WTC11 (cell line): ENCODE results near the gene CBY1. TPM values are rescaled to one million over a fixed set of nuclear protein-coding genes. Genes with fewer than 3 reads are reported as not detected.
A peak's percentile ranks its signal among the peaks of the same experiment; 100 is the strongest.

Experiments used
- ATF1 ChIP-seq: sonication (generic); formaldehyde crosslinking; IDR thresholded peaks from 2 replicates; pipeline ENCODE4 v1.8.1; 2023; ENCODE audit warnings: mild to moderate bottlenecking, moderate library complexity, missing genetic modification reagents
- CREM ChIP-seq: sonication (generic); formaldehyde crosslinking; IDR thresholded peaks from 2 replicates; pipeline ENCODE4 v1.8.1; 2022; ENCODE audit warnings: mild to moderate bottlenecking, missing genetic modification reagents, moderate library complexity
- ELF4 ChIP-seq: sonication (generic); formaldehyde crosslinking; IDR thresholded peaks from 2 replicates; pipeline ENCODE4 v1.8.1; 2022; ENCODE audit warnings: low read depth, mild to moderate bottlenecking, moderate library complexity, missing genetic modification reagents
- EMX1 ChIP-seq: fragments of 250-450 bp; sonication (Bioruptor Pico); IDR thresholded peaks from 2 replicates; pipeline ENCODE4 v1.8.0; 2021; ENCODE audit warnings: mild to moderate bottlenecking
- ESRRA ChIP-seq: sonication (generic); formaldehyde crosslinking; IDR thresholded peaks from 2 replicates; pipeline ENCODE4 v1.8.1; 2022; ENCODE audit warnings: mild to moderate bottlenecking, missing genetic modification reagents, borderline replicate concordance
- ETV6 ChIP-seq: sonication (generic); formaldehyde crosslinking; IDR thresholded peaks from 2 replicates; pipeline ENCODE4 v1.8.1; 2022; ENCODE audit warnings: mild to moderate bottlenecking, missing genetic modification reagents
- FOXJ3 ChIP-seq: sonication (generic); formaldehyde crosslinking; IDR thresholded peaks from 2 replicates; pipeline ENCODE4 v1.9.0; 2021; ENCODE audit warnings: missing genetic modification reagents, mild to moderate bottlenecking, borderline replicate concordance
- FOXP1 ChIP-seq: sonication (generic); formaldehyde crosslinking; IDR thresholded peaks from 2 replicates; pipeline ENCODE4 v1.8.0; 2022; ENCODE audit warnings: missing genetic modification reagents, mild to moderate bottlenecking, moderate library complexity, borderline replicate concordance
- GRHL2 ChIP-seq: fragments of 250-450 bp; sonication (Bioruptor Pico); IDR thresholded peaks from 2 replicates; pipeline ENCODE4 v1.8.0; 2022; ENCODE audit warnings: mild to moderate bottlenecking, moderate library complexity; ENCODE audit not compliant: insufficient replicate concordance, severe bottlenecking
- GTF2I ChIP-seq: fragments of 250-450 bp; sonication (Bioruptor Pico); conservative IDR thresholded peaks from 2 replicates; pipeline ENCODE4 v1.4.0; 2021; ENCODE audit warnings: mild to moderate bottlenecking
- KAT7 ChIP-seq: sonication (generic); formaldehyde crosslinking; IDR thresholded peaks from 2 replicates; pipeline ENCODE4 v1.8.1; 2023; ENCODE audit warnings: missing genetic modification reagents, mild to moderate bottlenecking, borderline replicate concordance
- MYBL2 ChIP-seq: sonication (generic); formaldehyde crosslinking; IDR thresholded peaks from 2 replicates; pipeline ENCODE4 v1.8.1; 2023; ENCODE audit warnings: mild to moderate bottlenecking, moderate library complexity, missing genetic modification reagents
- NFYB ChIP-seq: sonication (generic); formaldehyde crosslinking; conservative IDR thresholded peaks from 2 replicates; pipeline ENCODE4 v1.8.0; 2022; ENCODE audit warnings: low read depth, missing genetic modification reagents
- NR2C2 ChIP-seq: sonication (generic); formaldehyde crosslinking; IDR thresholded peaks from 2 replicates; pipeline ENCODE4 v1.8.0; 2022; ENCODE audit warnings: mild to moderate bottlenecking, missing genetic modification reagents
- SOX15 ChIP-seq: fragments of 250-450 bp; sonication (Bioruptor Pico); IDR thresholded peaks from 2 replicates; pipeline ENCODE4 v1.9.0; 2021; ENCODE audit warnings: mild to moderate bottlenecking
- SP1 ChIP-seq: sonication (generic); formaldehyde crosslinking; conservative IDR thresholded peaks from 2 replicates; pipeline ENCODE4 v1.8.1; 2022; ENCODE audit warnings: missing genetic modification reagents
- TEAD1 ChIP-seq: sonication (generic); formaldehyde crosslinking; IDR thresholded peaks from 2 replicates; pipeline ENCODE4 v1.8.0; 2022; ENCODE audit warnings: mild to moderate bottlenecking, missing genetic modification reagents
- ZNF416 ChIP-seq: fragments of 250-450 bp; sonication (Bioruptor Pico); IDR thresholded peaks from 2 replicates; pipeline ENCODE4 v1.9.0; 2021; ENCODE audit warnings: mild to moderate bottlenecking, inconsistent platforms
- ZNF671 ChIP-seq: fragments of 250-450 bp; sonication (Bioruptor Pico); IDR thresholded peaks from 2 replicates; pipeline ENCODE4 v1.8.0; 2021; ENCODE audit warnings: mild to moderate bottlenecking
- total RNA-seq: library from RNA; stranded (reverse); gene quantifications from 3 replicates; pipeline ENCODE4 v1.2.3, GENCODE V29; 2021
- TF ChIP-seq, protein P1 (sequence below): sonication (generic); formaldehyde crosslinking; IDR thresholded peaks from 2 replicates; pipeline ENCODE4 v1.8.1; 2023; ENCODE audit warnings: mild to moderate bottlenecking, missing genetic modification reagents
- TF ChIP-seq, protein P2 (sequence below): fragments of 250-450 bp; sonication (Bioruptor Pico); IDR thresholded peaks from 2 replicates; pipeline ENCODE4 v1.9.0; 2021; ENCODE audit warnings: mild to moderate bottlenecking
- TF ChIP-seq, protein P3 (sequence below): sonication (generic); formaldehyde crosslinking; IDR thresholded peaks from 2 replicates; pipeline ENCODE4 v1.8.0; 2022; ENCODE audit warnings: mild to moderate bottlenecking, missing genetic modification reagents
- TF ChIP-seq, protein P4 (sequence below): sonication (generic); formaldehyde crosslinking; IDR thresholded peaks from 2 replicates; pipeline ENCODE4 v1.8.1; 2022; ENCODE audit warnings: low read depth, mild to moderate bottlenecking, moderate library complexity, missing genetic modification reagents, borderline replicate concordance
- TF ChIP-seq, protein P5 (sequence below): sonication (generic); formaldehyde crosslinking; IDR thresholded peaks from 2 replicates; pipeline ENCODE4 v1.8.0; 2022; ENCODE audit warnings: missing genetic modification reagents
- TF ChIP-seq, protein P6 (sequence below): sonication (generic); formaldehyde crosslinking; IDR thresholded peaks from 2 replicates; pipeline ENCODE4 v1.8.0; 2022; ENCODE audit warnings: mild to moderate bottlenecking, missing genetic modification reagents
- TF ChIP-seq, protein P7 (sequence below): sonication (generic); formaldehyde crosslinking; IDR thresholded peaks from 2 replicates; pipeline ENCODE4 v1.8.0; 2022; ENCODE audit warnings: mild to moderate bottlenecking, missing genetic modification reagents

Gene CBY1
- total RNA-seq, 1 experiment from 2014 or later, result 26.5 TPM

DNA sequence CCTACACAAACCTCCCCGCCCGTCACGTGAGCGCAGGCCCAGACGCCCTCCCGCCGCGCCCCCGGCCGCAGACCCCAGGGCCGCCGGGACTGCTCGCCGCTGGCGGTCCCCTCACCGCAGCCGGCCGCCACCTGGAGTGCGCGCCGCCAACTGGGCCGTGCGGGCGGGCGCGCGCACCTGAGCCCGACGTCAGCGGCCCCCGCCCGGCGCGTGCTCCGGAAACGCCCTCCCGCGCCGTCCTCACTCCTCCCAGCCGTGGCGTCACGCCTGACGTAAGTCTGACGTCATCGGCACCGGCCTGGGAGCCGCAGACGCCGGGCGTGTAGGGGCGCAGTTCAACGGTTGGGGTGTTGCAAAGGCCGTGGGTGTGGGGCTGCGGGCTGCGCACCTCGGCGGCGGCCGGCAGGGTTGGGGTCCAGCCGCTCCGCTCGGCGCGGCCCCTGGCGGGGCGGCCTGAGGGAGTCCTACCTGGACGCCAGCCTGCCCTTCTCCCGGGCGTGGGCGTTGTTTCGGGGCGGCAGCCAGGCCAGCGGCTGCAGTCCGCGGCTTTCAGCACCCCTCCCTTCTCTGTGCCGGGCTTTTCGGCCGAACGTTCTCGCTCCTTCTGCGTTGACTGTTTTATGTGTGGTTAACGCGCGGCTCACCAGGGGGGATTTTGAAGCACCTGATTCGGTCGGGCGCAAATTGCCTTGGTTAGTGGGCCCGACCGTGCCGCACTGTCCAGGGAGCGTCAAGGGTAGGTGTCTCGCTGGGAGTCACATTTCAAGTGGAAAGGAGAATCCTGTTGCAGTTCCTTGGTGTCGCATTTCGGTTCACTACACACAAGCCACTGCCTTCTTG is 44.6 kb downstream of the CBY1 start, which contains the start of gene JOSD1 (continued):
- TF ChIP-seq, protein P1, sequence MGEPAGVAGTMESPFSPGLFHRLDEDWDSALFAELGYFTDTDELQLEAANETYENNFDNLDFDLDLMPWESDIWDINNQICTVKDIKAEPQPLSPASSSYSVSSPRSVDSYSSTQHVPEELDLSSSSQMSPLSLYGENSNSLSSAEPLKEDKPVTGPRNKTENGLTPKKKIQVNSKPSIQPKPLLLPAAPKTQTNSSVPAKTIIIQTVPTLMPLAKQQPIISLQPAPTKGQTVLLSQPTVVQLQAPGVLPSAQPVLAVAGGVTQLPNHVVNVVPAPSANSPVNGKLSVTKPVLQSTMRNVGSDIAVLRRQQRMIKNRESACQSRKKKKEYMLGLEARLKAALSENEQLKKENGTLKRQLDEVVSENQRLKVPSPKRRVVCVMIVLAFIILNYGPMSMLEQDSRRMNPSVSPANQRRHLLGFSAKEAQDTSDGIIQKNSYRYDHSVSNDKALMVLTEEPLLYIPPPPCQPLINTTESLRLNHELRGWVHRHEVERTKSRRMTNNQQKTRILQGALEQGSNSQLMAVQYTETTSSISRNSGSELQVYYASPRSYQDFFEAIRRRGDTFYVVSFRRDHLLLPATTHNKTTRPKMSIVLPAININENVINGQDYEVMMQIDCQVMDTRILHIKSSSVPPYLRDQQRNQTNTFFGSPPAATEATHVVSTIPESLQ (CRISPR knock-in tag), result no peak
- TF ChIP-seq, protein P2, sequence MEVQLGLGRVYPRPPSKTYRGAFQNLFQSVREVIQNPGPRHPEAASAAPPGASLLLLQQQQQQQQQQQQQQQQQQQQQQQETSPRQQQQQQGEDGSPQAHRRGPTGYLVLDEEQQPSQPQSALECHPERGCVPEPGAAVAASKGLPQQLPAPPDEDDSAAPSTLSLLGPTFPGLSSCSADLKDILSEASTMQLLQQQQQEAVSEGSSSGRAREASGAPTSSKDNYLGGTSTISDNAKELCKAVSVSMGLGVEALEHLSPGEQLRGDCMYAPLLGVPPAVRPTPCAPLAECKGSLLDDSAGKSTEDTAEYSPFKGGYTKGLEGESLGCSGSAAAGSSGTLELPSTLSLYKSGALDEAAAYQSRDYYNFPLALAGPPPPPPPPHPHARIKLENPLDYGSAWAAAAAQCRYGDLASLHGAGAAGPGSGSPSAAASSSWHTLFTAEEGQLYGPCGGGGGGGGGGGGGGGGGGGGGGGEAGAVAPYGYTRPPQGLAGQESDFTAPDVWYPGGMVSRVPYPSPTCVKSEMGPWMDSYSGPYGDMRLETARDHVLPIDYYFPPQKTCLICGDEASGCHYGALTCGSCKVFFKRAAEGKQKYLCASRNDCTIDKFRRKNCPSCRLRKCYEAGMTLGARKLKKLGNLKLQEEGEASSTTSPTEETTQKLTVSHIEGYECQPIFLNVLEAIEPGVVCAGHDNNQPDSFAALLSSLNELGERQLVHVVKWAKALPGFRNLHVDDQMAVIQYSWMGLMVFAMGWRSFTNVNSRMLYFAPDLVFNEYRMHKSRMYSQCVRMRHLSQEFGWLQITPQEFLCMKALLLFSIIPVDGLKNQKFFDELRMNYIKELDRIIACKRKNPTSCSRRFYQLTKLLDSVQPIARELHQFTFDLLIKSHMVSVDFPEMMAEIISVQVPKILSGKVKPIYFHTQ (CRISPR knock-in tag), result no peak
- no peak for TF ChIP-seq SOX15 (CRISPR knock-in tag)
- TF ChIP-seq, protein P3, sequence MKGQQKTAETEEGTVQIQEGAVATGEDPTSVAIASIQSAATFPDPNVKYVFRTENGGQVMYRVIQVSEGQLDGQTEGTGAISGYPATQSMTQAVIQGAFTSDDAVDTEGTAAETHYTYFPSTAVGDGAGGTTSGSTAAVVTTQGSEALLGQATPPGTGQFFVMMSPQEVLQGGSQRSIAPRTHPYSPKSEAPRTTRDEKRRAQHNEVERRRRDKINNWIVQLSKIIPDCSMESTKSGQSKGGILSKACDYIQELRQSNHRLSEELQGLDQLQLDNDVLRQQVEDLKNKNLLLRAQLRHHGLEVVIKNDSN (CRISPR knock-in tag), result no peak; the same call in 1 of the 2 replicates
- TF ChIP-seq, protein P4, sequence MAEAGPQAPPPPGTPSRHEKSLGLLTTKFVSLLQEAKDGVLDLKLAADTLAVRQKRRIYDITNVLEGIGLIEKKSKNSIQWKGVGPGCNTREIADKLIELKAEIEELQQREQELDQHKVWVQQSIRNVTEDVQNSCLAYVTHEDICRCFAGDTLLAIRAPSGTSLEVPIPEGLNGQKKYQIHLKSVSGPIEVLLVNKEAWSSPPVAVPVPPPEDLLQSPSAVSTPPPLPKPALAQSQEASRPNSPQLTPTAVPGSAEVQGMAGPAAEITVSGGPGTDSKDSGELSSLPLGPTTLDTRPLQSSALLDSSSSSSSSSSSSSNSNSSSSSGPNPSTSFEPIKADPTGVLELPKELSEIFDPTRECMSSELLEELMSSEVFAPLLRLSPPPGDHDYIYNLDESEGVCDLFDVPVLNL (CRISPR knock-in tag), result no peak; the same call in 1 of the 2 replicates
- peak; percentile 90 for TF ChIP-seq FOXP1 (CRISPR knock-in tag)
- no peak for TF ChIP-seq FOXJ3 (CRISPR knock-in tag)
- TF ChIP-seq, protein P5, sequence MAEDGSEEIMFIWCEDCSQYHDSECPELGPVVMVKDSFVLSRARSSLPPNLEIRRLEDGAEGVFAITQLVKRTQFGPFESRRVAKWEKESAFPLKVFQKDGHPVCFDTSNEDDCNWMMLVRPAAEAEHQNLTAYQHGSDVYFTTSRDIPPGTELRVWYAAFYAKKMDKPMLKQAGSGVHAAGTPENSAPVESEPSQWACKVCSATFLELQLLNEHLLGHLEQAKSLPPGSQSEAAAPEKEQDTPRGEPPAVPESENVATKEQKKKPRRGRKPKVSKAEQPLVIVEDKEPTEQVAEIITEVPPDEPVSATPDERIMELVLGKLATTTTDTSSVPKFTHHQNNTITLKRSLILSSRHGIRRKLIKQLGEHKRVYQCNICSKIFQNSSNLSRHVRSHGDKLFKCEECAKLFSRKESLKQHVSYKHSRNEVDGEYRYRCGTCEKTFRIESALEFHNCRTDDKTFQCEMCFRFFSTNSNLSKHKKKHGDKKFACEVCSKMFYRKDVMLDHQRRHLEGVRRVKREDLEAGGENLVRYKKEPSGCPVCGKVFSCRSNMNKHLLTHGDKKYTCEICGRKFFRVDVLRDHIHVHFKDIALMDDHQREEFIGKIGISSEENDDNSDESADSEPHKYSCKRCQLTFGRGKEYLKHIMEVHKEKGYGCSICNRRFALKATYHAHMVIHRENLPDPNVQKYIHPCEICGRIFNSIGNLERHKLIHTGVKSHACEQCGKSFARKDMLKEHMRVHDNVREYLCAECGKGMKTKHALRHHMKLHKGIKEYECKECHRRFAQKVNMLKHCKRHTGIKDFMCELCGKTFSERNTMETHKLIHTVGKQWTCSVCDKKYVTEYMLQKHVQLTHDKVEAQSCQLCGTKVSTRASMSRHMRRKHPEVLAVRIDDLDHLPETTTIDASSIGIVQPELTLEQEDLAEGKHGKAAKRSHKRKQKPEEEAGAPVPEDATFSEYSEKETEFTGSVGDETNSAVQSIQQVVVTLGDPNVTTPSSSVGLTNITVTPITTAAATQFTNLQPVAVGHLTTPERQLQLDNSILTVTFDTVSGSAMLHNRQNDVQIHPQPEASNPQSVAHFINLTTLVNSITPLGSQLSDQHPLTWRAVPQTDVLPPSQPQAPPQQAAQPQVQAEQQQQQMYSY, result no peak
- TF ChIP-seq NR2C2 (CRISPR knock-in tag), result no peak
- peak; percentile 77 for TF ChIP-seq TEAD1
- TF ChIP-seq GRHL2 (CRISPR knock-in tag), result no peak
- no peak for TF ChIP-seq ZNF671
- no peak for TF ChIP-seq GTF2I
- peak; percentile 99 for TF ChIP-seq CREM (CRISPR knock-in tag)
- TF ChIP-seq NFYB (CRISPR knock-in tag), result 0 out of 2 replicates have a peak, but pooled peaks have one; percentile 26
- peak; percentile 27; the same call in 1 of the 2 replicates for TF ChIP-seq ELF4 (CRISPR knock-in tag)
- peak; percentile 98 for TF ChIP-seq SP1 (CRISPR knock-in tag)
- TF ChIP-seq, protein P6, sequence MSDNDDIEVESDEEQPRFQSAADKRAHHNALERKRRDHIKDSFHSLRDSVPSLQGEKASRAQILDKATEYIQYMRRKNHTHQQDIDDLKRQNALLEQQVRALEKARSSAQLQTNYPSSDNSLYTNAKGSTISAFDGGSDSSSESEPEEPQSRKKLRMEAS, result peak; percentile 67; the same call in 1 of the 2 replicates
- no peak; the same call in none of the 2 replicates for TF ChIP-seq KAT7
- TF ChIP-seq MYBL2, result peak; percentile 92
- TF ChIP-seq, protein P7, sequence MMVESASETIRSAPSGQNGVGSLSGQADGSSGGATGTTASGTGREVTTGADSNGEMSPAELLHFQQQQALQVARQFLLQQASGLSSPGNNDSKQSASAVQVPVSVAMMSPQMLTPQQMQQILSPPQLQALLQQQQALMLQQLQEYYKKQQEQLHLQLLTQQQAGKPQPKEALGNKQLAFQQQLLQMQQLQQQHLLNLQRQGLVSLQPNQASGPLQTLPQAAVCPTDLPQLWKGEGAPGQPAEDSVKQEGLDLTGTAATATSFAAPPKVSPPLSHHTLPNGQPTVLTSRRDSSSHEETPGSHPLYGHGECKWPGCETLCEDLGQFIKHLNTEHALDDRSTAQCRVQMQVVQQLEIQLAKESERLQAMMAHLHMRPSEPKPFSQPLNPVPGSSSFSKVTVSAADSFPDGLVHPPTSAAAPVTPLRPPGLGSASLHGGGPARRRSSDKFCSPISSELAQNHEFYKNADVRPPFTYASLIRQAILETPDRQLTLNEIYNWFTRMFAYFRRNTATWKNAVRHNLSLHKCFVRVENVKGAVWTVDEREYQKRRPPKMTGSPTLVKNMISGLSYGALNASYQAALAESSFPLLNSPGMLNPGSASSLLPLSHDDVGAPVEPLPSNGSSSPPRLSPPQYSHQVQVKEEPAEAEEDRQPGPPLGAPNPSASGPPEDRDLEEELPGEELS (CRISPR knock-in tag), result peak; percentile 74; the same call in 1 of the 2 replicates
- TF ChIP-seq ESRRA, result peak; percentile 35; the same call in 1 of the 2 replicates
- TF ChIP-seq EMX1 (CRISPR knock-in tag), result 0 out of 2 replicates have a peak, but pooled peaks have one; percentile 6
- peak; percentile 87 for TF ChIP-seq ETV6 (CRISPR knock-in tag)
- TF ChIP-seq ZNF416 (CRISPR knock-in tag), result no peak
- TF ChIP-seq ATF1 (CRISPR knock-in tag), result peak; percentile 68; the same call in 1 of the 2 replicates
